ENCODE results near the gene TAF6.

TAF6 gene

DNA sequence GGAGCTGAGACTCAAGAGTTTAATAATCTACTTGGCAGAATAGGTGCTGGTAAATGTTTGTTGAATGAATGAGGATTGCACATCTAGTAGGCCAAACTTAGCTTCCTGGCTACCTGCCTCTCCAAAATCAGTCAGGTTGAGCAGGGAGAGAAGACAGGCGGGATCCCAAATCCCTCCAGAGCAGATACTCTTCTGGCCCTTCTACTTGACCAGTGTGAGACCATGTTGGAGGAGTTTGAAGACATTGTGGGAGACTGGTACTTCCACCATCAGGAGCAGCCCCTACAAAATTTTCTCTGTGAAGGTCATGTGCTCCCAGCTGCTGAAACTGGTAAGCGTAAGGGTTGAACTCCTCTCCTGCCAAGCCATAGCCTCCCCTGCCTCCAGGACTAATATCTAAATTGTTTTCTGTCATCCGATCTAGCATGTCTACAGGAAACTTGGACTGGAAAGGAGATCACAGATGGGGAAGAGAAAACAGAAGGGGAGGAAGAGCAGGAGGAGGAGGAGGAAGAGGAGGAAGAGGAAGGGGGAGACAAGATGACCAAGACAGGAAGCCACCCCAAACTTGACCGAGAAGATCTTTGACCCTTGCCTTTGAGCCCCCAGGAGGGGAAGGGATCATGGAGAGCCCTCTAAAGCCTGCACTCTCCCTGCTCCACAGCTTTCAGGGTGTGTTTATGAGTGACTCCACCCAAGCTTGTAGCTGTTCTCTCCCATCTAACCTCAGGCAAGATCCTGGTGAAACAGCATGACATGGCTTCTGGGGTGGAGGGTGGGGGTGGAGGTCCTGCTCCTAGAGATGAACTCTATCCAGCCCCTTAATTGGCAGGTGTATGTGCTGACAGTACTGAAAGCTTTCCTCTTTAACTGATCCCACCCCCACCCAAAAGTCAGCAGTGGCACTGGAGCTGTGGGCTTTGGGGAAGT lies 5.4 kb upstream of the TAF6 start:
- Histone ChIP-seq H3K27me3 (ENCODE audit: control insufficient read depth in 5 of 5, insufficient read depth in 4 of 5, low read length in 5 of 5) (no peaks in the 10 kb centered on the region), H3K9me3 (ENCODE audit: control insufficient read depth in 5 of 5, low read length in 5 of 5) (no peaks in the 10 kb centered on the region), H3K9ac (ENCODE audit: low read length in 5 of 5) (no peak overlapping the region), H3K36me3 (ENCODE audit: control insufficient read depth in 5 of 5, insufficient read depth in 5 of 5, low read length in 5 of 5) (peaks cover 0 to 5% (median 3%) of the 10 kb centered on the region in 5 donors), H3K4me1 (ENCODE audit: control insufficient read depth in 5 of 5, insufficient read depth in 5 of 5, low read length in 5 of 5) (peaks cover 5 to 50% (median 38%) of the 10 kb centered on the region in 5 donors), H3K4me3 (ENCODE audit: low read depth in 1 of 5, low read length in 5 of 5) (no peak overlapping the region), H3K27ac (ENCODE audit: low read depth, low read length) (no peak overlapping the region)

DNA sequence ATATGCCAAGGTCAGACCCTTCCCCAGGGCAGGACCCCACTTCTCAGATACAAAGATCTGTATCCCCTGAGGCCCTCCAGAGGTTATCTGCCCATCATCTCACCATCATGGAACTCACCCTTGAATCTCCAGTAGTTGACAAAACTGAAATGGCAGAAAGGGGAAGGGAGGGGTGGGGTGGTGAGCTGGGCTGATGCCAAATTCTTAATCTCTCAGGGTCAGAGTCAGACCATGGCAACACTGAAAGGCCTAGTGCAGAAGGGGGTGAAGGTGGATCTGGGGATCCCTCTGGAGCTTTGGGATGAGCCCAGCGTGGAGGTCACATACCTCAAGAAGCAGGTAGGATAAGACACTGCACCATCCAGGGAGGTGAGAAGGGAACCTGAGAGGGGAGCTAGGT lies 3.4 kb upstream of the TAF6 start:
- Histone ChIP-seq H3K27me3 (ENCODE audit: control insufficient read depth in 5 of 5, insufficient read depth in 4 of 5, low read length in 5 of 5) (no peaks in the 10 kb centered on the region), H3K4me3 (ENCODE audit: low read depth in 1 of 5, low read length in 5 of 5) (no peak overlapping the region), H3K4me1 (ENCODE audit: control insufficient read depth in 5 of 5, insufficient read depth in 5 of 5, low read length in 5 of 5) (peaks cover 4 to 51% (median 35%) of the 10 kb centered on the region in 5 donors), H3K9me3 (ENCODE audit: control insufficient read depth in 5 of 5, low read length in 5 of 5) (no peaks in the 10 kb centered on the region), H3K36me3 (ENCODE audit: control insufficient read depth in 5 of 5, insufficient read depth in 5 of 5, low read length in 5 of 5) (peaks cover 0 to 5% (median 3%) of the 10 kb centered on the region in 5 donors), H3K27ac (ENCODE audit: low read depth, low read length) (no peak overlapping the region), H3K9ac (ENCODE audit: low read length in 5 of 5) (no peak overlapping the region)

DNA sequence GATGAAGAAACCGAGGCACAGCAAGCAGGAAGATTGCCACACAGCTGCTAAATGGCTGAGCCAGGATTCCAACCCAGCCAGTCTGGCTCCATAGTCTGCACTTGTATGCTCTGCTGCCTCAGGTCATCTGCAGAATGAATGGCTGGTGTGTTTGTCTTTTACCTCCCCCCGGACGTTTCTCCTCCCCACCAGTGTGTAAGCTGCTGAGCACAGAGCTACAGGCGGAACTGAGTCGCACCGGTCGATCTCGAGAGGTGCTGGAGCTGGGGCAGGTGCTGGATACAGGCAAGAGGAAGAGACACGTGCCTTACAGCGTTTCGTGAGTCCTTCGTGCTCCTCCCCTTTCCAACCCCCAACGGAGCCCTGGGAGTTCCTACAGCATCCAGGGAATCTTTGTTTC lies 2.9 kb upstream of the TAF6 start:
- Histone ChIP-seq H3K36me3 (ENCODE audit: control insufficient read depth in 5 of 5, insufficient read depth in 5 of 5, low read length in 5 of 5) (peaks cover 0 to 5% (median 3%) of the 10 kb centered on the region in 5 donors), H3K9ac (ENCODE audit: low read length in 5 of 5) (no peak overlapping the region), H3K9me3 (ENCODE audit: control insufficient read depth in 5 of 5, low read length in 5 of 5) (no peaks in the 10 kb centered on the region), H3K27ac (ENCODE audit: low read depth, low read length) (no peak overlapping the region), H3K4me1 (ENCODE audit: control insufficient read depth in 5 of 5, insufficient read depth in 5 of 5, low read length in 5 of 5) (peaks cover 4 to 46% (median 34%) of the 10 kb centered on the region in 5 donors), H3K4me3 (ENCODE audit: low read depth in 1 of 5, low read length in 5 of 5) (no peak overlapping the region), H3K27me3 (ENCODE audit: control insufficient read depth in 5 of 5, insufficient read depth in 4 of 5, low read length in 5 of 5) (no peaks in the 10 kb centered on the region)

DNA sequence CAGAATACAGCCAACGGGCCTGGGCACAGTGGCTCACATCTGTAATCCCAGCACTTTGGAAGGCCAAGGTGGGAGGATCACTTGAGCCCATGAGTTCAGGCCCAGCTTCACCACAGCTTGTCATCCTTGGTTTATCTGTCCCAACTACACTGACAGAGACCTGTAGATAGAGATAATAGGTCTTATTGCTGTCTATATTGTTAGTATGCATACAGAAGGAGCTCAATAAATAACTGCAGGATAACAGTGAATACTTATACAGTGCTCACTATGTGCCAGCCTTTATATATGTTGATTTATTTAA lies 1.5 kb upstream of the TAF6 start:
- H3K4me3 ChIP-seq (ENCODE audit: low read depth in 1 of 5, low read length in 5 of 5), result peak overlapping the region in 2 of 5 donors; percentile 86 to 93
- peaks cover 4 to 39% (median 27%) of the 10 kb centered on the region in 5 donors for H3K4me1 ChIP-seq (ENCODE audit: control insufficient read depth in 5 of 5, insufficient read depth in 5 of 5, low read length in 5 of 5)
- no peaks in the 10 kb centered on the region for H3K9me3 ChIP-seq (ENCODE audit: control insufficient read depth in 5 of 5, low read length in 5 of 5)
- H3K27me3 ChIP-seq (ENCODE audit: control insufficient read depth in 5 of 5, insufficient read depth in 4 of 5, low read length in 5 of 5), result no peaks in the 10 kb centered on the region
- H3K9ac ChIP-seq (ENCODE audit: low read length in 5 of 5), result peak overlapping the region in 1 of 5 donors; percentile 75
- H3K36me3 ChIP-seq (ENCODE audit: control insufficient read depth in 5 of 5, insufficient read depth in 5 of 5, low read length in 5 of 5), result peaks cover 0 to 5% (median 3%) of the 10 kb centered on the region in 5 donors
- H3K27ac ChIP-seq (ENCODE audit: low read depth, low read length), result no peak overlapping the region

DNA sequence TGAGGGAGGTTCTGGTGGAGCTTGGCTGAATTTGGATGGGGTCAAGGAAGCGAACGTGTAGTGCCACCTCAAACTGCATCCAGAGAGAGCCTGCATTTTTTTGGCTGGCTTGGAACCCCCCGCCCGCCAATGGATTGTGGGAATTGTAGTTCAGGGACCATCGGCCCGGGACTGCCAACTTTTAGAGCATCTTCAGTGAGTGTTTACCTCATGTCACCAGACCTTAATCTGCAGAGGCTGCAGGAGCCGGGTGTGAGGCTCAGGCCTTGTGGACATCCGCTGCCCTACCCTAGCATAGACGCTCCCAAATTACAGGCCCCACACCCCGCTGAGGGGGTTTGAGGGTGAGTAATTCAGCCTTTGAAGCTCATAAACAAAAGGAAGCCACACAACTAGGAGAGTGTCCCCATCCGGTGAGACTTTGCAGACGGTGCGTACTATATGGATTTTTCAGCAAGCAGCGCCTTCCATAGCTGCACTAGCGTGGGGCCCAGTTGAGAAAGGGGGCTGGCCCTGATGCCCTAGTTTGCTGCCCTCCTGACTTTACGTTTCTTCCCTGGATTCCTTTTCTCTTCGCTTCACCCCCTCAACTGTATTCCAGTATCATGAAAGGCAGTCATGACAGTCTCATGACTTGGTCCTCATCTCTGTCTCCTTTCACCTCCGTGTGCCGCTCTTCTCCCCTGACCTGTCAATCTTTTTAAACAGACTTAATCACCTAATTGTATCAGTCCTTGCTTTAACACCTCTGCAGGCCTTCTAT lies 993 bp upstream of the TAF6 start:
- H3K9me3 ChIP-seq (ENCODE audit: control insufficient read depth in 5 of 5, low read length in 5 of 5), result no peaks in the 10 kb centered on the region
- peaks cover 4 to 34% (median 27%) of the 10 kb centered on the region in 5 donors for H3K4me1 ChIP-seq (ENCODE audit: control insufficient read depth in 5 of 5, insufficient read depth in 5 of 5, low read length in 5 of 5)
- peaks cover 0 to 4% (median 3%) of the 10 kb centered on the region in 5 donors for H3K36me3 ChIP-seq (ENCODE audit: control insufficient read depth in 5 of 5, insufficient read depth in 5 of 5, low read length in 5 of 5)
- peak overlapping the region; percentile 56 to 86 (median 84) for H3K9ac ChIP-seq (ENCODE audit: low read length in 5 of 5)
- peak overlapping the region; percentile 86 to 98 (median 93) for H3K4me3 ChIP-seq (ENCODE audit: low read depth in 1 of 5, low read length in 5 of 5)
- peak overlapping the region; percentile 97 for H3K27ac ChIP-seq (ENCODE audit: low read depth, low read length)
- H3K27me3 ChIP-seq (ENCODE audit: control insufficient read depth in 5 of 5, insufficient read depth in 4 of 5, low read length in 5 of 5), result no peaks in the 10 kb centered on the region

DNA sequence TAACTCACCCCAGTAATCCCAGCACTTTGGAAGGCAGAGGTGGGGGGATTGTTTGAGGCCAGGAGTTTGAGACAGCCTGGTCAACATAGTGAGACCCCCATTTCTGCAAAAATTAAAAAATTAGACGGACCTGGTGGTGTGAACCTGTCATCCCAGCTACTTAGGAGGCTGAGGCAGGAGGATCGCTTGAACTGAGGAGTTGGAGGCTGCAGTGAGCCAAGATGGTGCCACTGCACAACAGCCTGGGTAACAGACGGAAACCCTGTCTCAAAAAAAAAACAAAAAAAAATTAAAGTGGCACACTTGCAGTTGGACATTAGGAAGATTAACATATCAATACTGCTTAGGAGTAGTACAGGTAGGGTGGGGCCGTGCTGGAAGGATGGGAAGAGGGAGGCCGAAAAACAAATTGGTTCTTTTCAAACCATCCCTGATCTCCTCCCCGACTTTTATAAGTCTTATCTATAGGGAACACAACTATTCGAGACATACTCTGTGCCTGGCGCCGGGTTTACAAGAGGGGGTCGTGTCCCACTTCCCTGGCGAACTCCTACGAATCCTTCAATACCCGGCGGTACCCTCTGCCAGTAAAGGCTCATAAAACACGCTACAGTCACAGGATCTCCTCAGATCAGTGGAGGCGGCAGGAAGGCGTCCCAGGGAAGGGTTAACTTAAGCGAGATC lies 628 bp downstream of the TAF6 start:
- Histone ChIP-seq H3K27me3 (ENCODE audit: control insufficient read depth in 5 of 5, insufficient read depth in 4 of 5, low read length in 5 of 5) (no peaks in the 10 kb centered on the region), H3K27ac (ENCODE audit: low read depth, low read length) (peak overlapping the region; percentile 97), H3K4me1 (ENCODE audit: control insufficient read depth in 5 of 5, insufficient read depth in 5 of 5, low read length in 5 of 5) (peaks cover 4 to 27% (median 22%) of the 10 kb centered on the region in 5 donors), H3K4me3 (ENCODE audit: low read depth in 1 of 5, low read length in 5 of 5) (peak overlapping the region; percentile 86 to 99 (median 93)), H3K9me3 (ENCODE audit: control insufficient read depth in 5 of 5, low read length in 5 of 5) (no peaks in the 10 kb centered on the region), H3K36me3 (ENCODE audit: control insufficient read depth in 5 of 5, insufficient read depth in 5 of 5, low read length in 5 of 5) (peaks cover 0 to 11% (median 9%) of the 10 kb centered on the region in 5 donors), H3K9ac (ENCODE audit: low read length in 5 of 5) (peak overlapping the region; percentile 73 to 86 (median 84))

DNA sequence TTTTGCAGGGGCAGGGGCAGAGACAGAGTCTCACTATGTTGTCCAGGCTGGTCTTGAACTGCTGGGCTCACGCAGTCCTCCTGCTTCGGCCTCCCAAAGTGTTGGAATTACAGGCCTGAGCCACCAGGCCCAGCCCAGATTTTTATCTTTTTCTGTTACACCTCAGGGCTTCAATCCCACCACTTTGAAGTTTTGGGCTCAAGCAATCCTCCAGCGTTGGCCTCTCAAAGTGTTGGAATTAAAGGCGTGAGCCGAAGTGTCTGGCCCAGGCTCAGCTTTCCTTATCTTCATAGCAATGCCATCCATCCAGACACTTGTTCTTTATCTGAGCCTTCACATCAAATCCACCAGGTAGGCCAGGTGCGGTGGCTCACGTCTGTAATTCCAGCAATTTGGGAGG lies 4.1 kb downstream of the TAF6 start:
- Histone ChIP-seq H3K4me3 (ENCODE audit: low read depth in 1 of 5, low read length in 5 of 5) (no peak overlapping the region), H3K36me3 (ENCODE audit: control insufficient read depth in 5 of 5, insufficient read depth in 5 of 5, low read length in 5 of 5) (peaks cover 0 to 41% (median 36%) of the 10 kb centered on the region in 5 donors), H3K9me3 (ENCODE audit: control insufficient read depth in 5 of 5, low read length in 5 of 5) (no peaks in the 10 kb centered on the region)

DNA sequence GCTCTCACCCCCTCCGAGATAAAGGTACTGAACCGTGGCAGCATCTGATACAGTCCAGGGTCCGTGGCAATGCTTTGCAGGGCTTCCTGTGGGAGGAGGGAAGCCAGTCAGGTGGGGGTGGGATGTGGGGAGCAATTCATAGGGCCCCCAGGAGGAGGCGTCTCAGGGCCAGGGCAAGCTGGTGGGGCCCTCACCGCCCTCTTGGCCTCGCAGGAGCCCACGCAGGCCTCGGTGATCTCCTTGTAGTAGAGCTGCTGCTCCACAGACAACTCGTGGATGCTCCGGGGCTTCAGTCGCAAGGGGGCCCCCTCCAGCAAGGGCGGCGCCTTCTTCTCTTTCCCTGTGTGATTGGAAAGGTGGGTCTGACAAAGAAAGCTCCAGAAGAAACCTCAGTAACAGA lies 7.2 kb downstream of the TAF6 start:
- no peaks in the 10 kb centered on the region for H3K9me3 ChIP-seq (ENCODE audit: control insufficient read depth in 5 of 5, low read length in 5 of 5)
- H3K36me3 ChIP-seq (ENCODE audit: control insufficient read depth in 5 of 5, insufficient read depth in 5 of 5, low read length in 5 of 5), result peaks cover 0 to 69% (median 63%) of the 10 kb centered on the region in 5 donors
- no peaks in the 10 kb centered on the region for H3K27me3 ChIP-seq (ENCODE audit: control insufficient read depth in 5 of 5, insufficient read depth in 4 of 5, low read length in 5 of 5)
- no peaks in the 10 kb centered on the region for H3K4me1 ChIP-seq (ENCODE audit: control insufficient read depth in 5 of 5, insufficient read depth in 5 of 5, low read length in 5 of 5)
- H3K9ac ChIP-seq (ENCODE audit: low read length in 5 of 5), result no peak overlapping the region
- no peak overlapping the region for H3K4me3 ChIP-seq (ENCODE audit: low read depth in 1 of 5, low read length in 5 of 5)
- no peak overlapping the region for H3K27ac ChIP-seq (ENCODE audit: low read depth, low read length)

More for the DNA sequence above, 4.1 kb downstream of the TAF6 start:
- H3K4me1 ChIP-seq (ENCODE audit: control insufficient read depth in 5 of 5, insufficient read depth in 5 of 5, low read length in 5 of 5), result peaks cover 2 to 17% (median 14%) of the 10 kb centered on the region in 5 donors
- no peak overlapping the region for H3K27ac ChIP-seq (ENCODE audit: low read depth, low read length)
- H3K9ac ChIP-seq (ENCODE audit: low read length in 5 of 5), result no peak overlapping the region
- no peaks in the 10 kb centered on the region for H3K27me3 ChIP-seq (ENCODE audit: control insufficient read depth in 5 of 5, insufficient read depth in 4 of 5, low read length in 5 of 5)

DNA sequence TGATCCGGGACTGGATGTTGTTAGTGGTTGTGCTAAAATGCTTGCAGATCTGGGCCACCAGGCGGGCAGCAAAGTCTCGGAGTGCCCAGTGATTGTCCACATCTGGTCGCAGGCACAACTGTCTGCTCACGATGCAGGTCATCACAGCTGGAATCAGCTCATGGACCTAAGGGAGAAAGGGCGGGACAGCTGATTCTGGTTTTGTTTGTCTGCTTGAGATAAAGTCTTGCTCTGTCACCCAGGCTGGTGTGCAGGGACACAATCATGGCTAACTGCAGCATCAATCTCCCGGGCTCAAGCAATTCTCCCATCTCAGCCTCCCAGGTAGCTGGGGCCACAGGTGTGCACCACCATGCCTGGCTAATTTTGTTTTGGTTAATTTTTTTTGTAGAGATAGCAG lies 8.0 kb downstream of the TAF6 start:
- H3K9me3 ChIP-seq (ENCODE audit: control insufficient read depth in 5 of 5, low read length in 5 of 5), result no peaks in the 10 kb centered on the region

More for the DNA sequence above, 8.0 kb downstream of the TAF6 start:
- no peaks in the 10 kb centered on the region for H3K27me3 ChIP-seq (ENCODE audit: control insufficient read depth in 5 of 5, insufficient read depth in 4 of 5, low read length in 5 of 5)
- no peak overlapping the region for H3K9ac ChIP-seq (ENCODE audit: low read length in 5 of 5)
- H3K4me3 ChIP-seq (ENCODE audit: low read depth in 1 of 5, low read length in 5 of 5), result no peak overlapping the region
- H3K36me3 ChIP-seq (ENCODE audit: control insufficient read depth in 5 of 5, insufficient read depth in 5 of 5, low read length in 5 of 5), result peaks cover 0 to 76% (median 69%) of the 10 kb centered on the region in 5 donors
- H3K4me1 ChIP-seq (ENCODE audit: control insufficient read depth in 5 of 5, insufficient read depth in 5 of 5, low read length in 5 of 5), result no peaks in the 10 kb centered on the region
- H3K27ac ChIP-seq (ENCODE audit: low read depth, low read length), result no peak overlapping the region

All from subcutaneous abdominal adipose tissue (tissue), 5 donors.